GM18520 (cell line): ENCODE results near the gene KLHDC9.

Source experiments
- ATAC-seq: cut with Tn5 transposase; IDR thresholded peaks from one replicate; pipeline ENCODE4 v1.9.1; 2021; ENCODE audit not compliant: unreplicated experiment

Gene KLHDC9

DNA sequence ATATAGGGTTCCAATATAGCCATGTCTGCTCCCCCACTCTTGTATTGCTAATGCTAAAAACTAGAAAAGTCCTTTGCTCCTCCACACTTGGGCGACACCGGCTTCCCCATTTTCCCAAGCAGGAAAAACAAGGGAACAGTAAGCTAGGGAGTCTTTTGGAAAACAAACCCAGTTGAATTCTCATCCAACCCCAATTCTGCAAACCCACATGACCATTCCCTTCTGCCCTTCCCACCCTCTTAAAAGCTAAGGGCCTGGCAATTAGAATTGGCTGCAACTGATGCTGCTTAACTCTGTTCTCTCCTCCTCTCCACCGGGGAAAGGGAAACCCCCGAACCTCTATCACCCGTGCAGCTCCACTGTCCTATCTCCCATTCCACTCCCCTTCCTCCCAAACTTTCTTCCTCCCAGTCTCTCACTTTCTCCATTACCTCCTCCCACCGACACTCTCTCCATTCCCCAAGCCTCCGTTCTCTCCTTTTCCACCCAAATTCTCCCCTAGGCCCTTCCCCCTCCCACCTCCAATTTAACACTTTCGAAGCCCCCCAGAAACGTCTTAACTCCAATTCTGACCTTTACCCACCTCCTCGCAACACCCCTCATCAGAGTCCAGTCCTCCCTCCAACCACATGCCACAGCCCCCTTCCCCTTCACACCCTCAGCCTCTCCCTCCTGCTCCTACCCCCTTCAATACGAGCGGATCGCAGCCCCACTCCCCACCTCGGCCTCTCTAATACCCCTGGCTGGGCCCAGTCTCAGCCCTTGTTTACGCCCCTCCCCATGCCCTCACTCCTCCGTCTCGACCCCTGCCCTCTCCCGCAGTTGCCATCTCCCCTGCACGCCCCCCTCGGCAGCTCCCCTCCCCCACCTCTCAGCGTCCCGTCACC is 33.6 kb downstream of the KLHDC9 start:
- ATAC-seq = no peak

DNA sequence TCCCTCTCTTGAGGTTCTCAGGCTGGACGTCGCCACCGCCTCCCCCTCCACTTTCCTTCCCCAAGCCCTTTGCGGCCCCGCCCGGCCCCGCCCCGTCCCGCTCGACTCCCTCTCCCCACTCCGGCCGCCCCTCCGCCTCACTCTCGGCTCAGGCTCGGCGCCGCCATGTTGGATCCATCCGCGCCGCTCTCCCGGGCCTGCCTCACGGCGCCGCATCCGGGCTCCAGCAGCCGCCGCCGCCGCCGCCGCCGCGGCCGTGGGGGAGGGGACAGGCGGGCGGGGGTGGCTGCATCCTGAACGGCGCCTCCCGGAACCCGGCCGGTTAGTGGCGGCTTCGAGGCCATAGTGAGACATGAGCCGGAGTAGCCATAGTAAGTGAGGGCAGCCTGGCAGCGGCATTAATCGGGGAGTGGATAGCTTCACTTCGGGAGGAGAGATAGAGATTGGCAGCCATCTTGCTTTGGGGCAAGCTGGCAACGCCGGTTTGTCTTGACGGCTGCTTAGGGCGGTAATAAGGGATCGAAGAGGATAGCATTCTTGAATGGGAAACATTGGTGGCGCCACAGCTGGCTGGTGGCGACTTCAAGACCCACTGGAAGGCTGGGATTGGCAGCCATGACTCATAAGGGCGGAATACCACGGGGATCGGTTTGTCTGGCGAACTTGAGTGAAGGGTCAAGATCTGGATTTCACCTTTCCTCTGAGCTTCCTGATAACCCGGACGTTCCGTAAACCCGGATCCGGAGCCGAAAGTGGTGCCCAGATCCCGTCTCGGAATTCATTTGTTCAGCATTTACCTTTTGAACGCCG is 34.5 kb downstream of the KLHDC9 start, which contains the start of gene DEDD:
DEDD (minus strand) TSS at position 258 of the 810 bp plus-strand sequence. CDS start 8,205 bp downstream, outside the sequence.
- peak; percentile 89 for ATAC-seq

DNA sequence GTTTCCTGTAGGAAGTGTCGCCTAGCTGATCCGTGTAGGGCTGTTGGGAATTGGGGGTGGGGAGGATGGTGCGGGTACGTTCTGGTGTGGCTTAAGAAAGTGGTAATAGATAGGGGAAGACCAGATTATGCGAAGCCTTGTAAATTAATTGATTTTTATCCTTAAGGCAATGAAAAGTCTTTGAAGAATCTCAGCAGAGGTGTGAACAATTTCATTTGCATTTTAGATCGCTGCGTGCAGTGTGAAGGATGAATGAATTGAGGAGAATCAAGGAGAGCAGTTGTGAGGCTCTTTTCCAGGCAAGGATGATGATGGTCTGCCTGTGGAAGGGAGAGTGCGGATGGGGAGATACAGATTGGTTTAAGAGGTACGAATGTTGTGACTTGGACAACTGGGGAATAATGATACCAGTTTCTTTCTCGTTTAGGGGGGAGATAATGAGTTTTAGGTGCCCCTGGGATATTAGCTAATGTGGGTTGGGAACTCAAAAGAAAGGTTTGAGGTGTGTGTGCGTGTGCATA is 35.1 kb downstream of the KLHDC9 start:
- no peak for ATAC-seq

DNA sequence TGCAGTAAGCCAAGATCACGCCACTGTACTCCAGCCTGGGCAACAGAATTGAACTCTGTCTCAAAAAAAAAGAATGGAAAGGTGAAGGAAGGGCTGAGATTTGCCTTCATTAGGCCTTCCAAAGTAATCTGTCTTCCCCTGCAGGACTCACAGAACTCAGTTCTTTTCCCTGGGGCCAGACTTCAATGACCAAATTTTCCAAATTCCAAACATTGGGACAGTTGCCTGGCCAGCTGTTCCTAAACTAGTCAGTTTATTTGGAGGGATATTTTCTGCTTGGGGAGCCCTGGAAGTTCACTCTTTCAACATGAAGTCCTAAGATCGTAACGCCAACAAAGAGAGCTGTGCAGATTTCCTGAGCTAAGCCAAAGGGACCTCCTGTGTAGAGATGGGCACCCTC is 39.7 kb downstream of the KLHDC9 start:
- no peak for ATAC-seq

DNA sequence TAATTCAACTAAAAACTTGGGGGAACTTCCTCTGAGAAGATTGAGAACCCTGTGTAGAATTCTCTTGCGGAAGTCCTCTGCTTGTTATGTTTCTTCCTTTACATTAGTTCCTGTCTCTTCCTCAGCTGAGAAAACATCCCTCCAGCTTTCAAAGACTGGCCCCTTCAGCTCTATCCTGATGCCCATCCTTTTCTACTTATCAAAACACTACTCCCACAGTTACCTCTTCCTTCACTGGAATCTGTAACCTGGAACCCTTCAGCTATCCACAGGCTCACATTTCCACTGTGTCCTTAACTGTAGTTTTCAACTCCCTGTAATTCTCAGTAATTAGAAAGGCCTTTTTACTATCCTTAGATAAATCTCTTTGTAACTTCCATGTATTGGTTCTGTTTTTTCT is 40.3 kb downstream of the KLHDC9 start:
- no peak for ATAC-seq

DNA sequence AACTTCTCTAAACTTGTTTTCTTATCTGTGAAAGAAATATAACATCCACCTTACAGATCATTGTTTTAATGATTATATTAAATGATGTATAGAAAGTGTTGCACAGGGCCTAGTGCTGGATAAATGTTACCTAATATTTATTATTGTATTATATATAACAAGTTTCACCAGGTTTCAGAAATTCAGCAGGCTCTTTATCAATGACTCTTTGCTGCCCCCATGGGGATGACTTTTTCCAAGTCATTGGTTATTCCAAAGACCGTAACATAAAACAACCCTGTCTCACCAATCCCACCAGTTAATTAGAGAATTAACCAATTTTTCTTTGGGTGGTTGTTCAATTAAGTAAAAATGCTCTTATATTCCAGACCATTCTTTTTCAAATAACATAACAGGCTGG is 41.6 kb downstream of the KLHDC9 start:
- no peak for ATAC-seq

DNA sequence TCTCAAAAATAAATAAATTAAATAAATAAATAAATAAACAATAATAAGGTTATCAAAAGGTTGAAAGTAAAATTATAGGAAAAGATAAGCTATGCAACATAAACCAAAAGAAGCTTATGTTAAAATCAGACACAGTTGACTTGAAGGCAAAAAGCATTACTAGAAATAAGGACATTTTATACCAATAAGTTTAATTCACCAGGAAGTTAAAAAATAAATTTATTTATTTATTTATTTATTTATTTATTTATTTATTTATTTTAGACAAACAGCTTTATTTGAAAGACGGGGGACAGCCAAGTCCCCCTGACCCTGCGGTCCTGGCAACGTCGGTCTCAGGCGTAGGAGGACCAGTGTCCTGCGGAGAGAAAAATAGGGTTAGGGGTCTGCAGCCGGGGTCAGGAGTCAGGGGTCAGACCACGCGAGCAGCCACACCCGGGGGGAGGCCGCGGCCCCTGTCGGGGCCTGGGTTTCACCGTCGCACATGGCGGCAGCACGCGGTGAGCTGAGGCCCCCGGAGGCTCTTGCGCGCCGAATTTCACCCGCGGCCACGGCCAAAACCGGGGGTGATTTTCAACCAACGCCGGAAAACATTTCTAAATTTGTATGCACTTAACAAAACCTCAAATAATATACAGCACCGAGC is 42.7 kb downstream of the KLHDC9 start:
- no peak for ATAC-seq

DNA sequence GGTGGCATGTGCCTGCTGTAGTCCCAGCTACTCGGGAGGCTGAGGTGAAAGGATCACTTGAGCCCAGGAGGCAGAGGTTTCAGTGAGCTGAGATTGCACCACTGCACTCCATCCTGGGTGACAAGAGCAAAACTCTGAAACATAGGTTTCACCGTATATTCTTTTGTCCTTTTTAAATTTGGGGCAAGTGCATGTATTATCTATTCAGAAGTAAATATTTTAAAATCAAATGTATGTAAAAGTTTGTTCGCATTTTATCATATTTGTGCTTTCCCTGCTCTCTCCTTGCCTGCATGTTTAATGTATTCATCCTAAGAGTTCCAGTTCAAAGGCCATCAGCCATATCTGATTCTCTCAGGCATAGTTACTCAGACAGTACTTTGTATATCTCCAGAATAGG is 47.7 kb downstream of the KLHDC9 start:
- ATAC-seq = no peak
